A549 (cell line): ENCODE results near the gene BUB1B.

ENCODE experiments used
- ESRRA ChIP-seq: fragments of 150-350 bp; IDR thresholded peaks from 2 replicates; pipeline ENCODE4 v1.6.1; 2014; ENCODE audit warnings: mild to moderate bottlenecking, low read length, borderline replicate concordance
- RCOR1 ChIP-seq: fragments of 150-350 bp; IDR thresholded peaks from 2 replicates; pipeline ENCODE4 v1.6.1; 2014; ENCODE audit warnings: antibody characterized with exemption, low read length, low read depth
- TF ChIP-seq, protein P1 (sequence below): fragments of >200 bp; sonication (Bioruptor Twin); formaldehyde crosslinking; IDR thresholded peaks from 3 replicates; pipeline ENCODE4 v1.5.1; 2016

- TF ChIP-seq RCOR1 (no peak), ESRRA (no peak)
- TF ChIP-seq, protein P1, sequence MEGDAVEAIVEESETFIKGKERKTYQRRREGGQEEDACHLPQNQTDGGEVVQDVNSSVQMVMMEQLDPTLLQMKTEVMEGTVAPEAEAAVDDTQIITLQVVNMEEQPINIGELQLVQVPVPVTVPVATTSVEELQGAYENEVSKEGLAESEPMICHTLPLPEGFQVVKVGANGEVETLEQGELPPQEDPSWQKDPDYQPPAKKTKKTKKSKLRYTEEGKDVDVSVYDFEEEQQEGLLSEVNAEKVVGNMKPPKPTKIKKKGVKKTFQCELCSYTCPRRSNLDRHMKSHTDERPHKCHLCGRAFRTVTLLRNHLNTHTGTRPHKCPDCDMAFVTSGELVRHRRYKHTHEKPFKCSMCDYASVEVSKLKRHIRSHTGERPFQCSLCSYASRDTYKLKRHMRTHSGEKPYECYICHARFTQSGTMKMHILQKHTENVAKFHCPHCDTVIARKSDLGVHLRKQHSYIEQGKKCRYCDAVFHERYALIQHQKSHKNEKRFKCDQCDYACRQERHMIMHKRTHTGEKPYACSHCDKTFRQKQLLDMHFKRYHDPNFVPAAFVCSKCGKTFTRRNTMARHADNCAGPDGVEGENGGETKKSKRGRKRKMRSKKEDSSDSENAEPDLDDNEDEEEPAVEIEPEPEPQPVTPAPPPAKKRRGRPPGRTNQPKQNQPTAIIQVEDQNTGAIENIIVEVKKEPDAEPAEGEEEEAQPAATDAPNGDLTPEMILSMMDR, result no peak
Measured at GRCh38 chr15:40248006-40248783, 87.3 kb downstream of the BUB1B start.
